ENCODE measurements around the gene RNF112.

DNA sequence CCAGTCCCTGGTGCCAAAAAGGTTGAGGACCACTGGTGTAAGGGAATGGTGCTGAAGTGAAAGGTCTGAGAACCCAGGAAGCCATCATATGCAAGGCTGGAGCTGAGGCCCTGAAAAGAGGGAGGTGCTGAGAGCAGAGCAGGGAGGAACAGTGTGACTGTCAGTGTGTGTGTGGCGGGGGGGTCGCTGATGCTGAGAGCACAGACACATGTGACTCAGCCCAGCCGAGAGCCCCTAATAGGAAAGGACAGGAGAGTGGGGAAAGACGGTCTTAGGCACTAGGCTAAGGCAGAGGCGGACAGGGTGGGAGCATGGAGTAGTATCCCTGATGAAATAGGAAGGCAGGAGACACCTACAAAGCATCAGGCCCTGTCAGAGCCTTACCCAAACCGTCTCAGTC is 49.7 kb upstream of the RNF112 start:
- no peak for TF ChIP-seq CTCF (IDR thresholded peaks at IDR 0.05)
- no peak for TF ChIP-seq POLR2A (IDR thresholded peaks at IDR 0.05)
- no peak for TF ChIP-seq POLR2AphosphoS5 (IDR thresholded peaks at IDR 0.05)

All from transverse colon (tissue), 4 donors.